ENCODE measurements around the gene ZNF593. TPM values are rescaled to one million over a fixed set of nuclear protein-coding genes. Genes with fewer than 3 reads are reported as not detected.

The ZNF593 gene
- total and polyA plus RNA-seq, 10 of the 15 experiments (the other 5 are each of a cell fraction or from before 2014, with no cell fraction given): 7.7 to 156 (median 51.0) TPM

DNA sequence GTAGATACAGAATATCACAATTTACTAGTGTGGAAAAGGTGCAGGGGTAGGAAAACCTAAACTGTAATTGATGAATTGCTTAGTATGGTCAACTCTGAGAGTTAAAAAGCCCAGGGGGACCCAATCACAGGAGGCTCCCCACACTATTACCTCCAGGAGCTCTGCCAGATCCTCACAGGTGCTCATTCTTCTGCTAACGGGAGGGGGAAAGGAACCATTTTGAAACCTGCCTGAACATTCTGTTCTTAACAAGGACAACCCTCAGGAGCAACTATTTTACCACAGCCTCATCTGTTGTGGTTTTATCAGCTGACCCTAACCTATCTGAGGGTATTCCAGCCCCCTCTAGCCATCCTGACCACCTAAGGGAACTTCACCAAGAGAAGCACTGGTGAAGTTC lies 39.0 kb upstream of the ZNF593 start:
- 80% methylated on average over 1 of the region's 1 CpG for WGBS (ENCODE audit: insufficient coverage, insufficient replicate concordance, low lambda C conversion rate, missing lambda C conversion rate)
- Histone ChIP-seq H3K79me2 (ENCODE audit: control insufficient read depth, insufficient read depth, low read length) (no peaks in the 10 kb centered on the region), H3K4me3 (no peak overlapping the region), H2AFZ (ENCODE audit: control insufficient read depth, low read depth, low read length) (no peak overlapping the region), H3K9me3 (replicated peaks; ENCODE audit: control insufficient read depth, insufficient read depth, low read length) (no peaks in the 10 kb centered on the region), H3K27me3 (replicated peaks in 1 of 2; ENCODE audit: control insufficient read depth in 2 of 2, insufficient read depth in 2 of 2, low read length in 1 of 2) (no peaks in the 10 kb centered on the region), H3K36me3 (ENCODE audit: control insufficient read depth in 2 of 2, insufficient read depth in 2 of 2, low read length in 1 of 2) (no peaks in the 10 kb centered on the region), H3K4me1 (ENCODE audit: control insufficient read depth, insufficient read depth, low read length) (peaks cover 4% of the 10 kb centered on the region; the same call in 1 of the 2 replicates), H3K27ac (ENCODE audit: control insufficient read depth, insufficient read depth) (no peak overlapping the region), H4K20me1 (ENCODE audit: control insufficient read depth, insufficient read depth) (no peaks in the 10 kb centered on the region), H3K9ac (ENCODE audit: control insufficient read depth, insufficient read depth, low read length) (no peak overlapping the region), H3K4me2 (ENCODE audit: control insufficient read depth, insufficient read depth) (no peak overlapping the region)
- no peak for DNase-seq (ENCODE audit: low read depth, low spot score)
- ChIA-PET RAD21 (ENCODE audit: unreplicated experiment) (no interaction called here), CTCF (interaction anchor here (0.6 to 2.6 kb wide), 5 partner anchors 8 to 587 kb away, joined by 4 to 7 read pairs (median 6); partner anchors contain the start of gene ZNF593), SMC1A (ENCODE audit: uncharacterized antibody, unreplicated experiment) (interaction anchor here (0.7 kb wide), 1 partner anchor 42 kb away, joined by 3 read pairs; no protein-coding TSS in a partner anchor), POLR2A (interaction anchor here (0.6 kb wide), 2 partner anchors 139 to 1489 kb away, joined by 3 to 4 read pairs; no protein-coding TSS in a partner anchor)
- intact Hi-C loops (cut with micrococcal nuclease; ENCODE audit: unreplicated experiment): no loop called here
- TF ChIP-seq SREBF1 (IDR thresholded peaks at IDR 0.05; ENCODE audit: low read length) (no peak), DPF2 (IDR thresholded peaks at IDR 0.05) (no peak), CHD1 (IDR thresholded peaks at IDR 0.05; ENCODE audit: low read depth, low read length) (no peak), ZNF622 (IDR thresholded peaks at IDR 0.05) (no peak), MLLT1 (IDR thresholded peaks at IDR 0.05) (no peak), BMI1 (IDR thresholded peaks at IDR 0.05; ENCODE audit: borderline replicate concordance) (no peak), IKZF1 (conservative IDR thresholded peaks at IDR 0.05) (no peak), KDM1A (IDR thresholded peaks at IDR 0.05; ENCODE audit: borderline replicate concordance) (no peak), SREBF2 (IDR thresholded peaks at IDR 0.05; ENCODE audit: low read length) (no peak), SMARCA5 (IDR thresholded peaks at IDR 0.05) (no peak), EP300 (IDR thresholded peaks at IDR 0.05; ENCODE audit: borderline replicate concordance in 1 of 2, control insufficient read depth in 1 of 2, low read depth in 2 of 2, low read length in 2 of 2) (no peak), ESRRA (IDR thresholded peaks at IDR 0.05; ENCODE audit: low read length) (no peak), RUNX3 (IDR thresholded peaks at IDR 0.05; ENCODE audit: low read length) (no peak)
- BruUV-seq (replicated peaks): no TSS peak
- in situ Hi-C loops (cut with MboI): no loop called here
- no peak for FAIRE-seq
- no peak for ATAC-seq
